ENCODE measurements around the gene NPEPL1.

Gene NPEPL1

GRCh38 chr20:58731192-58731591 lies 38.6 kb downstream of the NPEPL1 start:
- H3K27me3 ChIP-seq (ENCODE audit: insufficient read depth, low read length), result no peaks in the 10 kb centered on the region; the same call in 1 of the 2 replicates
- no peaks in the 10 kb centered on the region for H3K4me1 ChIP-seq (ENCODE audit: insufficient read depth, low read length, severe bottlenecking)
- TF ChIP-seq CTCF (IDR thresholded peaks at IDR 0.05; ENCODE audit: low read length) (no peak), EZH2 (IDR thresholded peaks at IDR 0.05; ENCODE audit: borderline replicate concordance, low read length) (no peak)
- peaks cover 5% of the 10 kb centered on the region; the same call in 1 of the 2 replicates for H3K9me3 ChIP-seq (ENCODE audit: low read length)
- no peak overlapping the region for H3K4me2 ChIP-seq (ENCODE audit: low read length)
- H3K27ac ChIP-seq (ENCODE audit: low read depth, low read length, poor library complexity, severe bottlenecking), result no peak overlapping the region
- no peaks in the 10 kb centered on the region for H4K20me1 ChIP-seq (ENCODE audit: insufficient read depth, low read length)
- no peaks in the 10 kb centered on the region for H3K36me3 ChIP-seq (ENCODE audit: insufficient read depth, low read length)
- no peaks in the 10 kb centered on the region for H3K79me2 ChIP-seq (ENCODE audit: insufficient read depth, low read length)
- H3F3A ChIP-seq (ENCODE audit: insufficient read depth, low read length), result no peaks in the 10 kb centered on the region
- no peak overlapping the region for H2AFZ ChIP-seq (ENCODE audit: low read length)
- no peak overlapping the region for H3K4me3 ChIP-seq (ENCODE audit: low read depth, low read length, poor library complexity, severe bottlenecking)
- H3K9ac ChIP-seq (ENCODE audit: low read length), result no peak overlapping the region
- no peaks in the 10 kb centered on the region for H3K9me2 ChIP-seq (ENCODE audit: low read depth, low read length)

GRCh38 chr20:58737198-58737597 lies 44.6 kb downstream of the NPEPL1 start:
- Histone ChIP-seq H3K27ac (ENCODE audit: low read depth, low read length, poor library complexity, severe bottlenecking) (no peak overlapping the region), H3K4me1 (ENCODE audit: insufficient read depth, low read length, severe bottlenecking) (no peaks in the 10 kb centered on the region), H3K9me2 (ENCODE audit: low read depth, low read length) (no peaks in the 10 kb centered on the region), H3K9ac (ENCODE audit: low read length) (no peak overlapping the region), H4K20me1 (ENCODE audit: insufficient read depth, low read length) (no peaks in the 10 kb centered on the region), H3K9me3 (ENCODE audit: low read length) (no peaks in the 10 kb centered on the region), H3K27me3 (ENCODE audit: insufficient read depth, low read length) (no peaks in the 10 kb centered on the region; the same call in 1 of the 2 replicates), H3K4me2 (ENCODE audit: low read length) (no peak overlapping the region), H3F3A (ENCODE audit: insufficient read depth, low read length) (no peaks in the 10 kb centered on the region), H3K36me3 (ENCODE audit: insufficient read depth, low read length) (no peaks in the 10 kb centered on the region), H2AFZ (ENCODE audit: low read length) (no peak overlapping the region), H3K79me2 (ENCODE audit: insufficient read depth, low read length) (no peaks in the 10 kb centered on the region), H3K4me3 (ENCODE audit: low read depth, low read length, poor library complexity, severe bottlenecking) (no peak overlapping the region)
- TF ChIP-seq EZH2 (IDR thresholded peaks at IDR 0.05; ENCODE audit: borderline replicate concordance, low read length), result no peak
- no peak for TF ChIP-seq CTCF (IDR thresholded peaks at IDR 0.05; ENCODE audit: low read length)

- Histone ChIP-seq H3K4me2 (ENCODE audit: low read length) (no peak overlapping the region), H3K4me1 (ENCODE audit: insufficient read depth, low read length, severe bottlenecking) (no peaks in the 10 kb centered on the region), H3K9me3 (ENCODE audit: low read length) (no peaks in the 10 kb centered on the region), H3K9me2 (ENCODE audit: low read depth, low read length) (no peaks in the 10 kb centered on the region), H2AFZ (ENCODE audit: low read length) (no peak overlapping the region), H3K27ac (ENCODE audit: low read depth, low read length, poor library complexity, severe bottlenecking) (no peak overlapping the region), H3K27me3 (ENCODE audit: insufficient read depth, low read length) (no peaks in the 10 kb centered on the region; the same call in 1 of the 2 replicates), H3K4me3 (ENCODE audit: low read depth, low read length, poor library complexity, severe bottlenecking) (no peak overlapping the region), H3K36me3 (ENCODE audit: insufficient read depth, low read length) (no peaks in the 10 kb centered on the region), H4K20me1 (ENCODE audit: insufficient read depth, low read length) (no peaks in the 10 kb centered on the region), H3F3A (ENCODE audit: insufficient read depth, low read length) (no peaks in the 10 kb centered on the region), H3K9ac (ENCODE audit: low read length) (no peak overlapping the region), H3K79me2 (ENCODE audit: insufficient read depth, low read length) (no peaks in the 10 kb centered on the region)
- TF ChIP-seq EZH2 (IDR thresholded peaks at IDR 0.05; ENCODE audit: borderline replicate concordance, low read length) (no peak), CTCF (IDR thresholded peaks at IDR 0.05; ENCODE audit: low read length) (no peak)
Measured at GRCh38 chr20:58740356-58741308, 48.0 kb downstream of the NPEPL1 start.

All from OCI-LY1 (cell line).